HEK293 (cell line): Measurements from ENCODE around the gene SLC35B1.
A peak's percentile ranks its signal among the peaks of the same experiment; 100 is the strongest.

Source experiments
- CTCF ChIA-PET: fragments of 350-600 bp; formaldehyde crosslinking; extraction: SDS; loops from one replicate; lab custom pipeline; 2021; ENCODE audit warnings: antibody characterized with exemption; lab: Yijun Ruan, JAX
- POLR2A ChIA-PET: fragments of 300-600 bp; formaldehyde crosslinking; extraction: SDS; loops from one replicate; lab custom pipeline; 2020; ENCODE audit warnings: antibody characterized with exemption, inconsistent platforms; lab: Yijun Ruan, JAX
- H3K27ac ChIP-seq: fragments of 200-500 bp; sonication (Bioruptor generic); 2 replicates; pipeline ENCODE4 v1.5.1; 2014; ENCODE audit warnings: low read depth, low read length, control low read depth, inconsistent platforms; ENCODE audit errors: extremely low read depth
- H3K36me3 ChIP-seq, 2 experiments: fragments of 200-500 bp in 1 of 2; sonication (Bioruptor generic) in 1 of 2; 1 replicate in 1 of 2; 2 replicates in 1 of 2; pipeline ENCODE4 v1.5.1; 2014 to 2017; ENCODE audit warnings: inconsistent platforms in 2 of 2, low read length in 2 of 2; ENCODE audit not compliant: control insufficient read depth in 2 of 2, insufficient read depth in 1 of 2
- H3K4me1 ChIP-seq: fragments of 200-500 bp; sonication (Bioruptor generic); 2 replicates; pipeline ENCODE4 v1.5.1; 2014; ENCODE audit warnings: mild to moderate bottlenecking, low read length, inconsistent platforms; ENCODE audit not compliant: control insufficient read depth, insufficient read depth
- H3K4me3 ChIP-seq: 2 replicates; pipeline ENCODE4 v1.5.1; 2011; ENCODE audit warnings: low read depth, mild to moderate bottlenecking, control low read depth, low read length, moderate library complexity
- H3K9me3 ChIP-seq: fragments of 200-500 bp; sonication (Bioruptor generic); 2 replicates; pipeline ENCODE4 v1.5.1; 2014; ENCODE audit warnings: low read depth, low read length, inconsistent platforms; ENCODE audit not compliant: control insufficient read depth, insufficient read depth
- BCL11A ChIP-seq: fragments of 450-650 bp; formaldehyde crosslinking; IDR thresholded peaks from 2 replicates; pipeline ENCODE4 v1.5.1; 2016; ENCODE audit warnings: low read depth, missing biosample characterization, missing genetic modification characterization
- GLIS2 ChIP-seq: fragments of 450-650 bp; formaldehyde crosslinking; IDR thresholded peaks from 2 replicates; pipeline ENCODE4 v1.5.1; 2016; ENCODE audit warnings: missing biosample characterization, missing genetic modification characterization
- KLF17 ChIP-seq: fragments of 450-650 bp; formaldehyde crosslinking; IDR thresholded peaks from 2 replicates; pipeline ENCODE4 v1.5.1; 2016; ENCODE audit warnings: missing biosample characterization, missing genetic modification characterization
- OVOL3 ChIP-seq: fragments of 450-650 bp; formaldehyde crosslinking; IDR thresholded peaks from 2 replicates; pipeline ENCODE4 v1.5.1; 2016; ENCODE audit warnings: missing biosample characterization, missing genetic modification characterization
- PRDM1 ChIP-seq: fragments of 450-650 bp; formaldehyde crosslinking; IDR thresholded peaks from 2 replicates; pipeline ENCODE4; 2016; ENCODE audit warnings: missing biosample characterization, missing genetic modification characterization
- SCRT2 ChIP-seq: fragments of 450-650 bp; formaldehyde crosslinking; IDR thresholded peaks from 2 replicates; pipeline ENCODE4 v1.5.1; 2016; ENCODE audit warnings: missing biosample characterization, missing genetic modification characterization
- ZBTB8A ChIP-seq: fragments of 450-650 bp; formaldehyde crosslinking; IDR thresholded peaks from 2 replicates; pipeline ENCODE4 v1.5.1; 2016; ENCODE audit warnings: missing biosample characterization, missing genetic modification characterization
- ZFHX2 ChIP-seq: fragments of 450-650 bp; formaldehyde crosslinking; conservative IDR thresholded peaks from 2 replicates; pipeline ENCODE4 v1.5.1; 2016; ENCODE audit warnings: missing biosample characterization, missing genetic modification characterization
- ZNF10 ChIP-seq: fragments of 450-650 bp; formaldehyde crosslinking; IDR thresholded peaks from 2 replicates; pipeline ENCODE4 v1.5.1; 2017; ENCODE audit warnings: missing biosample characterization, missing genetic modification characterization
- ZNF148 ChIP-seq: fragments of 450-650 bp; formaldehyde crosslinking; IDR thresholded peaks from 2 replicates; pipeline ENCODE4 v1.5.0; 2017; ENCODE audit warnings: missing biosample characterization, missing genetic modification characterization, borderline replicate concordance
- ZNF175 ChIP-seq: fragments of 450-650 bp; formaldehyde crosslinking; IDR thresholded peaks from 2 replicates; pipeline ENCODE4 v1.5.1; 2016; ENCODE audit warnings: missing biosample characterization, missing genetic modification characterization
- ZNF19 ChIP-seq: fragments of 450-650 bp; formaldehyde crosslinking; IDR thresholded peaks from 2 replicates; pipeline ENCODE4; 2016; ENCODE audit warnings: missing biosample characterization, missing genetic modification characterization, low read depth
- ZNF449 ChIP-seq: fragments of 450-650 bp; formaldehyde crosslinking; IDR thresholded peaks from 2 replicates; pipeline ENCODE4 v1.5.1; 2017; ENCODE audit warnings: missing biosample characterization, mild to moderate bottlenecking, missing genetic modification characterization, moderate library complexity
- ZNF48 ChIP-seq: fragments of 450-650 bp; formaldehyde crosslinking; IDR thresholded peaks from 2 replicates; pipeline ENCODE4 v1.5.1; 2016; ENCODE audit warnings: missing biosample characterization, missing genetic modification characterization
- ZNF518A ChIP-seq: fragments of 450-650 bp; formaldehyde crosslinking; conservative IDR thresholded peaks from 2 replicates; pipeline ENCODE4 v1.5.1; 2016; ENCODE audit warnings: low read depth, missing biosample characterization, missing genetic modification characterization
- ZNF555 ChIP-seq: fragments of 450-650 bp; formaldehyde crosslinking; conservative IDR thresholded peaks from 2 replicates; pipeline ENCODE4 v1.5.1; 2017; ENCODE audit warnings: missing biosample characterization, mild to moderate bottlenecking, missing genetic modification characterization, inconsistent platforms
- ZNF585B ChIP-seq: fragments of 450-650 bp; formaldehyde crosslinking; IDR thresholded peaks from 2 replicates; pipeline ENCODE4 v1.5.1; 2016; ENCODE audit warnings: missing biosample characterization, missing genetic modification characterization
- ZNF624 ChIP-seq: fragments of 450-650 bp; formaldehyde crosslinking; IDR thresholded peaks from 2 replicates; pipeline ENCODE4 v1.5.1; 2017; ENCODE audit warnings: missing biosample characterization, missing genetic modification characterization
- ZNF654 ChIP-seq: fragments of 450-650 bp; formaldehyde crosslinking; IDR thresholded peaks from 2 replicates; pipeline ENCODE4 v1.5.1; 2016; ENCODE audit warnings: low read depth, missing biosample characterization, missing genetic modification characterization
- ZNF692 ChIP-seq: fragments of 450-650 bp; formaldehyde crosslinking; IDR thresholded peaks from 2 replicates; pipeline ENCODE4 v1.5.1; 2016; ENCODE audit warnings: missing biosample characterization, missing genetic modification characterization
- ZSCAN23 ChIP-seq: fragments of 450-650 bp; formaldehyde crosslinking; IDR thresholded peaks from 2 replicates; pipeline ENCODE4 v1.5.1; 2016; ENCODE audit warnings: missing biosample characterization, missing genetic modification characterization
- TF ChIP-seq, protein P1 (sequence below): fragments of 450-650 bp; IDR thresholded peaks from 2 replicates; pipeline ENCODE4 v1.5.1; 2018; ENCODE audit warnings: missing biosample characterization, mild to moderate bottlenecking, missing genetic modification characterization

SLC35B1 gene

DNA sequence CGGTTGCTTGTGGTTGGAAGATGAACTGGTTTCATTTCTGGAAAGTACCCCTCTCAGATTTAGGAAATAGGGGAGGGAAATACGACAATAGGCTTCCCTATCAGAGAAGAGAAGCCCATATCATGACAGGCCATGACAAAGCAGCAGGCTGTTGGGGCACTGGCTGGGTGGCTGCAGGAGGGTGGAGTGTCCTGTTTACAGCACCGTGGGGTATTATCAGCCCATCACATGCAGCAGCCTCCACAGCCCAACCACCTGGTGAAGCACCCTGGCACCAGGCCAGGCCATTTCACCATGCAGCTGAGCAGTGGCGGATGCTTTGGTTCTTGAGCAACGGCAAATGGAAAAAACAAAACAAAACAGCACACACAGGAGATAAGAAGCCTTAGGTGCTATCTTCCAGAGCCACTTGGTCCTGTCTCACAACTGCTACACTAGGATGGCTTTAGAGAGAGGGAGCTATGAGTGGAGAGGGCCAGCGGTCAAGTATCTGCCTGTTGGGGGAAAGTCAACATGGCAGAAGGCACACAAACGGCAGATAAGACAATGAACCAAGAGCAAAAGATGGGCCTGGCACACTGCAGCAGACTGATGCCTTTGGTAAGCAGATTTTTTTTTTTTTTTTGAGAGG is 32.0 kb upstream of the SLC35B1 start (continued):
- TF ChIP-seq BCL11A (tag by site-specific recombination) (no peak), ZNF19 (tag by site-specific recombination) (no peak), ZFHX2 (tag by site-specific recombination) (no peak), ZNF585B (no peak), ZBTB8A (peak; percentile 51; the same call in 1 of the 2 replicates), ZNF518A (tag by site-specific recombination) (no peak), ZNF692 (no peak), ZNF10 (tag by site-specific recombination) (peak; percentile 38; the same call in 1 of the 2 replicates), SCRT2 (tag by site-specific recombination) (peak; percentile 80), ZNF148 (tag by site-specific recombination) (no peak; the same call in 1 of the 2 replicates)

GRCh38 chr17:49738456-49739163 is 30.8 kb upstream of the SLC35B1 start:
- ChIA-PET POLR2A (interaction anchor here (5.4 kb wide), 1 partner anchor 25 kb away, joined by 27 read pairs; the partner anchor contains the start of gene FAM117A), CTCF (interaction anchor here (0.7 to 1.2 kb wide), 4 partner anchors 14 to 171 kb away, joined by 3 to 5 read pairs (median 4); no protein-coding TSS in a partner anchor)
- Histone ChIP-seq H3K9me3 (no peaks in the 10 kb centered on the region), H3K4me1 (no peaks in the 10 kb centered on the region), H3K36me3 (no peaks in the 10 kb centered on the region), H3K27ac (no peak overlapping the region), H3K4me3 (no peak overlapping the region)
- TF ChIP-seq ZNF19 (tag by site-specific recombination) (no peak), ZNF48 (tag by site-specific recombination) (no peak), SCRT2 (tag by site-specific recombination) (no peak), GLIS2 (tag by site-specific recombination) (no peak), PRDM1 (tag by site-specific recombination) (no peak), ZNF624 (no peak), KLF17 (tag by site-specific recombination) (no peak), ZNF175 (tag by site-specific recombination) (no peak), ZNF654 (no peak), ZSCAN23 (no peak), OVOL3 (tag by site-specific recombination) (no peak), ZNF449 (tag by site-specific recombination) (no peak), ZNF555 (tag by site-specific recombination) (no peak)
- TF ChIP-seq, protein P1, sequence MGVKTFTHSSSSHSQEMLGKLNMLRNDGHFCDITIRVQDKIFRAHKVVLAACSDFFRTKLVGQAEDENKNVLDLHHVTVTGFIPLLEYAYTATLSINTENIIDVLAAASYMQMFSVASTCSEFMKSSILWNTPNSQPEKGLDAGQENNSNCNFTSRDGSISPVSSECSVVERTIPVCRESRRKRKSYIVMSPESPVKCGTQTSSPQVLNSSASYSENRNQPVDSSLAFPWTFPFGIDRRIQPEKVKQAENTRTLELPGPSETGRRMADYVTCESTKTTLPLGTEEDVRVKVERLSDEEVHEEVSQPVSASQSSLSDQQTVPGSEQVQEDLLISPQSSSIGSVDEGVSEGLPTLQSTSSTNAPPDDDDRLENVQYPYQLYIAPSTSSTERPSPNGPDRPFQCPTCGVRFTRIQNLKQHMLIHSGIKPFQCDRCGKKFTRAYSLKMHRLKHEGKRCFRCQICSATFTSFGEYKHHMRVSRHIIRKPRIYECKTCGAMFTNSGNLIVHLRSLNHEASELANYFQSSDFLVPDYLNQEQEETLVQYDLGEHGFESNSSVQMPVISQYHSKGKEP (tag by site-specific recombination) = no peak
